Iris pigment epithelial cell (primary cell): ENCODE data around the gene RALGAPA2.

Experiments used
- DNase-seq: peaks from one replicate; pipeline ENCODE4 v3.0.0-alpha.2; 2011; ENCODE audit warnings: low read depth

The RALGAPA2 gene

DNA sequence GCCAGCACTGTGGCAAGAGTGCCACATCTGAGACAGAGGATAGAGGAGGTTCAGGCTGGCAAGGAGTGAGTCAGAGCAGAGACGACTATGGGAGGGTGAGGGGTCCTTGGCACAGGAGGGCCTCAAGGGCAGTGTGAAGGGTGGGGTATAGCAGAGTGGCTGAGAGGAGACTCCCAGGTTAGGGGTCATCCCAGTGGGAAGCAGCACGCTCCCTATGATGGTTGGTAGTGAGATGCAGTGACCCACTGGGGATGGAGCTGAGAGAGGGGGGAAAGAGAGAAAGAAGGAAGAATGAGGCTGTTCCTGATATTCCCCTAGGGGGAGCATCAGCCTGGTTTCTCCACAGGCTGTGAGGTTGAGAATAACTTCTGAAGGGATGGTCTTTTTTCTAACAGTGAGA lies 247.2 kb downstream of the RALGAPA2 start:
- DNase-seq: no peak

DNA sequence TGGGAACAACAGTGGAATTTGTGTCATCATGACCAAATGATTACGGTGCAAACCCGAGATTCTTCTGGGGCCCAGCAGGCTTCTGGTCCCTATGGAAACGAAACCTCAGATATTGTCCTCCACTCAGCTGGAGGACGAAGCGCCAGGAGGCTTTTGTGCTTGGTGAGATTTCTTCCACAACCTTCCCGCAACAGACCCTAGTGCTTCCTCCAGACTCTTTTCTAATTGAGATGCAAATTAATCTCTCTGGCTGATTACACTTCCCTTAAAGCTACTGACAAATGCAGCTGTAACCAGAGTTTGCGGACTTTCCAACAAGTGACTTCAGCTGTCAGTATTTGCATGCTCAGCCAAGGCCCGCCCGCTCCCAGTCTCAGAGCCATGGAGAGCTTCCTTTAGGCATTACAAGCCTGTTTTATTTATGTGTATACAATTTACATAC lies 248.5 kb downstream of the RALGAPA2 start:
- no peak for DNase-seq

DNA sequence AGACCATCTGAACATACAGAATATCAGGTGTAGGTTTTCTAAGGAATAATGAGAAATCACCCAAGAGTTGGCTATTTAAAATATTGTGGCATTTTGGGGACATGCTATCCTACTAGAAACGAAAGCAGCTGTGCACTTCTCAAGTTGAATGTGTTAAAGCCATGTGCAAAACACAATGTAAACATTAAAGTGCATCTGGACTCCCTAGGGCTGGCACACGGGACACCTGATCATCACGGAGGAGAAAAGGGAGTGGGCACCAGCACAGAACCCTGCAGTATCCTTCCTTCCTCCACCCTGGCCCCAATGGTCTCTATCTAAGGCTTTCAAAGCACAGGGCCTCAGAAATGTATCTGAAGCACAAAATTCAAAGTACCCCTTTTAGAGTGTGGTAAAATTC lies 250.3 kb downstream of the RALGAPA2 start:
- DNase-seq: no peak

DNA sequence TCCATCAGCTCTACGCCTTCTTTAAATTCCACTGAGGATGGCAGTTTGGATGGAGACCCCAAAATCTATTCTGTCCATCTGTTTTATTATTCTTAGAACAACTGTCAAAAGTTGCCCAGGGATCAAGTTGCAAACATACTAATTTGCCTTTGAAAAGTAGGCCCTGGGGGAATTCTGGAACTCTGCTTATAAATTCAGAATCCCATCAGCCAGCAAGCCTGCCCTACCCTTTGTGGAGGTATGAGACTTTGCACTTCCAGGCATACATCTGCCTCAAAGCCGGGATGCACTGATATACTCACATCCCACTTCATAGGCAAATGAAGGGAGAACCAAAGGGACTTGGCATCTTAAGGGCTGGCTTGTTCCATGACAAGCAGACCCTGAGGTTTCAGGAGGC lies 250.9 kb downstream of the RALGAPA2 start:
- no peak for DNase-seq

DNA sequence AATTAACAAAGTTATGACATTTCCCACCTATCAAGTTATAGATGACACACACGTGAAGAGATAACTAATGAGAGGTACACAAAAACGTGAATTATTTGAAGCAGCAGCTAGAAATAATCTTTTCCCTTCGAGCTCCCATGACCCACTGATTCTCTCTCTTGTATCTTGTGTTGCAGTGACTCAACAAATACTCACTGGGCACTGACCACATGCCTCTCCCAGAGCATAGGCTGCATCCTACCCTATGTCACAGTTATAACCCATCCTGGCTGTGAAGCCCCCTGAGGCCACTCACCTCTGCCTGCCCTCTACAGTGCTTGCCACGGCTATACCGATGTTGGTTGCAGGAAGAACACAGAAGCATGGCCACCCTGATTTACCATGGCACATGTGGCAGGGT lies 252.7 kb downstream of the RALGAPA2 start:
- DNase-seq: no peak

DNA sequence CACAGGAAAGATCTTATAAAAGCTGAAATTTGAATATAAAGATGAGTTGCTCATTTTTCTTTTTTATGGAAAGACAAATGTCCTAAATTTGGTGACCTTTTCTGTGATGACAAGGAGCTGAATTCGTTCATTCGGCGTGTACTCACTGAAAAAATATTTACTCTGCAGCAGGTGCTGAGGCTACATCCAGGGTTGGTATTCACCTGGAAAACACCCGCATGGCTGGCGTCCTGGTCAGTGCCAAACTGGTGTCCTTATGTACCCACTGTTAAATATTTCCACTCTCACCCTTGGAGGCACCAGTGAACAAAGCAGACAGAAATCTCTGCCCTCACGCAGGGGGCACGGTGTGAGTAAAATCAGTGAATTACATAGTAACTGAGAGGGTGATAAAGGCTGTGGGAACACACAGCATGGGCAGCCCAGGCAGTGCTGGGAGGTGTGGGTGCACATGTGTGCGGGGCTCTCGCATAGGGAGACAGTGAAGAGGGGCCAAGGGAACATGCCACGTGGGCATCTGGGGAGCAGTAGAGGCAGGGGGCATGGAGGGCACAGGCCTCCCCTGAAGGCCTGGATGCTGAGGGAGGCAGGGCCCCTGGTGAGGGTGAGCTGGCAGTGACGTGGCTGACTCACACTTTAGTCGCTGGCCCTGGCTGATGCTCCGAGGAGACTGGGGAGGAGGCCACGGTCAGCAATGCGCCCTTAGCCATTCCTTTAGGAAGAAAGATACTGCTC lies 254.9 kb downstream of the RALGAPA2 start:
- DNase-seq: peak; percentile 30

DNA sequence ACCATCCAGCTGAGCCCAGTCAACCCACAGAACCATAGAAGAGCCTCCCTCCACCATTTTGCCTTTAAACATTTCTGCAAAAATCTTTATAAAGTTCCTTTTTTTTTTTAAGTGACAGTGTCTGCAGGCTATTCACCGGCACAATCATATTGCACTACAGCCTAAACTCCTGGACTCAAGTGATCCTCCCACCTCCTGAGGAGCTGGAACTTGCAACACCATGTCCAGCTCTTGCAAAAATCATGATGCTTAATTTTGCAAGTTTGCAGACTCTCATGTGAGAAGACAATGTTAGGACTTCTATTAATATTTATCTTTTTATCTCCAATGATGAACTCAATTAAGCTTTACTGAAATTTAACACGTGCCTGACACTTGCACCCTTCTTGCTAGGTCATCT lies 255.7 kb downstream of the RALGAPA2 start:
- no peak for DNase-seq

DNA sequence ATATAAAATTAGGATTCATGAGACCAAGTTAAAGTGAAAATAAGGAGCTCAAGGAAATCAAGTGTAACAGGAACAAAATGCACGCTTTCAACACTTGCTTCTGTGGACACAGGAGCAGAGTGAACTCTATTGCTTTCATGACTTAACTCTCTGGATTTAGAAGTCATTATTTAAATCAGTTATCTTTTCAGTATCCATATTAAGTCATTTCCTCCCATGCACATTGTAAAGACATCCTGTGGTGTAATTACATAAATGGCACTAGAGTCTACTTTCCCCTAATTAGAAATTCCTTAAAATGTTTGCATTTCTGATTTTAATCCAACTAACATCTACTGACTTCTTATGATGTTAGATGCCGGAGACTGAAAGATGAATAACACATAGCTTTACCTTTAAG lies 256.5 kb downstream of the RALGAPA2 start:
- DNase-seq: no peak

DNA sequence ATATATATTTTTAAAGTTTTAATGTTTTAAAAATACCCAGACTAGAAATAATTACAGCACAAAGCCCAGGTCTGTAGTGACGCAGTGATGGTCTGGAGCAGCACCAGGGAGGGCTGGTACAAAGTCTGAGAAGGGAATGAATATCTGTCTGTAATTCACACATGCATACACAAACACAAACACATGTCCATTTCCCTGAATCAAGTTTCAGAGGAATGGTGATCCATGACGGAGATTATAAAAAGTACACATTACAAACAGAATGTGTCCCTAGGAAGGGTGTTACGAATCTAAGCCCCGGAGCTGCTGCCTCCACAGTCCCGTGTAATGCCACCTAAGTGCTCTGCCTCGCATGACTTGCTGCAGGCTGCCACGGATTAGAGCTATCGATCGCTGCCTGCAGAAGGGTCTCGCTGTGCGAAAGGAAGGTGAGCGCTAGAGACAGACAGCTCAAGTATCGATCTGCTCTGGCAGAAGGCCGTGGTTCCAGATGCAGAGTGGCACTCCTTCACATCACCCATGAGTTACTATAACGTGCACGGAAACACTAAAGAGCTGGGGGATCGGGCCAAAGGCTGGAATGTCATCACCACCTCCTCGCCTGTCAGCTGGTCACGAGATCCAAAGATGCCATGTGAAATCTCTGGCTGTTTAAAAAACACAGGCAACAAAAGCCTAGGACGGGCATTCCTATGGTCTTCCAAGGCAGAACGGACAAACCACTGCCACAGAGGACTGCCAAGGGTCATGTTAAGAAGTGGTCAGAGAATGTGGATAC lies 257.4 kb downstream of the RALGAPA2 start:
- no peak for DNase-seq

DNA sequence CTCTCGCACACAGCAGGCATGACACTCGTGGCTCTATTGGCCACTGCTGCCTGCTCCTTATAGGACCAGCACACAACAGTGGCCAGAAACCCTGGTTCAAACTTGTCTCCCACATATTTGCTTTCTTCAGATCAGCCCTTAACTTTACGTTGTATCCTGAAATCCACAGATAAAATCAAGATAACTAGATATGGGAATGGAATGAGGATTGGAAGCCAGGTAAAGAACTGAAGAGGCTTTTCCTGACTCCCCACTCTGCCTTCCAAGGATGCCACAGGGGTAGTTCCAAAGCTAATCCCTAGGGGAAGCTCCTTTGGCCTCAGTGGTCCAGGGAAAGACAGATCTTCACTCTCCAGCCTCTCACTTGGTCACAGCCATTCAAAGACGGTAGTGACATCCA lies 258.1 kb downstream of the RALGAPA2 start:
- no peak for DNase-seq

DNA sequence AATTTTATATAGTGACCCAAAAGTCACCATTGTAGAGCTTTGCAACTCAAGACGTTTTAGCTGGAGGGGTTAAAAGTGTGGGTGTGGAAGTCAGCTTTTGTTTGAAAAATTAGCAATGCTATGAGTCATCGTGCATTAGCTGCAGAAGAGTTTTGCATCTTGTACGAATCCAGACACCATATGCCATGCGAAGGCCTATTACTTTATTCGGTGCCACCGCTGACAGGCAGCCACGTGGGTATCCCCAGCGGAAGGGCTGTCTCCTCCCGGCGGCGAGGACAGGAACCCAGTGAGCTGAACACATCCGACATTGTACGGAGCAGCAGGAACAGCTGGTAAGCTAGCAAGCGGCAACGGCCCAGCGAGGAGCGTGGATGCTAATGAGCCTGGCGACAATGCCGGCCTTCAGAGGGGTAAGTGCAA lies 260.2 kb downstream of the RALGAPA2 start:
- peak; percentile 63 for DNase-seq

DNA sequence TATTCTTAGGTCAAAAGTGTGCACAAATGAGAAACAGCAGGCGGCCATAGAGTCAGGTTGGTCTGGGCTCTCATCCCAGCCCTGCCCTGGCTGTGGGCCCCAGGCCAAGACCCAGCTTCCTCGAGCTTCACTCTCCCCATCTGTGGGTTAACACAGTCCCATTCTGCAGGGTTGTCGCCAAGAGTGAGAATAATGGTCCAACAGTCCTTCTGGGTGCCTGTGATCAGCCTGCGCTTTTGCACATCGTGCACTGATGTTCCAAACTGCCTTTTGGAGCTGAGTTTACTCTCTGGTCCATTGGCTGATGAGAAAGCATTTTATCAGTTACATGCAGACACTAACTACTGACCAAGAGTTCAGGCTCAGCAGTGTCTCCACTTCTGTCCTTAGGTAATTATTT lies 261.9 kb downstream of the RALGAPA2 start:
- DNase-seq: no peak

DNA sequence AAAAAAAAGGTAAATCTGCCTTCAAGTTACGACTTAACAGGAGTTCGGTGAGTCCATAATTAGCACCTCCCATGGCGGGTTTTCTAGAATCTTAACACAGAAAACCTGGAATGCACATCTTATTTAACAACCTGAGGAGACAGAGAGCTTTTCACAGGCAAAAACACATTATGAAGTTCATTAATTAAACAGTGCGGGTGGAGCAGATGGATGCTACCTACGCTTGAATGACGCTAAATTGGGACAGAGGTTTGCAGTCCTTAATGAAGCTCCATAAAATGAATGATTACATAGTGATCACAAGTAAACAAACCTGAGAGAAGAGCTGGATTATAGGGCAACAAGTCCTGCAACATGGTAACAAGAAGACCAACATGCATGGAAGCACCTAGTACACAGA lies 263.6 kb downstream of the RALGAPA2 start:
- DNase-seq: no peak

DNA sequence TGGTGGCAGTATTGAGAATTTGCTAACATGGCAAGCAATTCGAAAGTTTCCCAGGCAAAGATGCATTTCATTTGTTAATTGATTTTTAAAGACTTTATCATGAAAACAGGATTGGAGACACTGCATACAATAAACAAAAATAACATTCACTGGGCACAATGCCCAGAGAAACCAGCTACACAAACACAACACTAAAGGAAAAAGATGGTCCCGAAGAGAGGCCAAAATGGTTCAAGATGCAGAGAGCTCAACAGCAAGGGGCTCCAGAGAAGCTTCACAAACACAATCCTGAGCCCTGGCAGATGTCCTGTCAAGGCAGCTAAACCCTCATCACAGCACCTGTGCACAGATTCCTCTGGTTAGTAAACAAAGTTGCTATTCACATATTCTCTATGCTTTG lies 265.2 kb downstream of the RALGAPA2 start:
- DNase-seq: no peak

DNA sequence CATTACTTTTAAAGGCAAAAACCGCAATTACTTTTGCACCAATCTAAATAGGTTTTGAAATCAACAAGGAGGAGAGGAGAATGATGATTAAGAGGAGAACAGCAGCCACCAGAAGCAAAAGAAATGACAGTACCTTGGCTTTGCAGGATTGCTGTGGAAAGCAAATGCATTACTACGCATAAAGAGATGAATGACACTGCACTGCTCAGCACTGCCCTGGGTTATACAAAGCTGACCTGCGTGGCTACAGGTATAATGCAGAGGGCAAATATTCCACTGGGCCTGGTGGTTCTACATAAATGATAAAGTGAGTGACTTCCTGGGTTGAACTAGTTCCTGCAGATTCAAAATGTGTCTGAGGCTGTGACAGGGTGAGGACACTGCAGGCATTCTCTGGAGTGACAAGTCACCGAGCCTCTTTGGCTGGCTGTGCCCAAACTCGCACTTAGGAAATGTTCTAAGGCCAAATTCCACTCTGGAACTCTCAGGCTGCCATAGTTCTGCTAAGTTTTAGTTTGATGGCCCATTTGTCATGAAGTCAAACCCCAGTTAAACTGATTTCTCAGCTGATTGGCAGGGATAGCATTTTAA lies 265.9 kb downstream of the RALGAPA2 start:
- no peak for DNase-seq

DNA sequence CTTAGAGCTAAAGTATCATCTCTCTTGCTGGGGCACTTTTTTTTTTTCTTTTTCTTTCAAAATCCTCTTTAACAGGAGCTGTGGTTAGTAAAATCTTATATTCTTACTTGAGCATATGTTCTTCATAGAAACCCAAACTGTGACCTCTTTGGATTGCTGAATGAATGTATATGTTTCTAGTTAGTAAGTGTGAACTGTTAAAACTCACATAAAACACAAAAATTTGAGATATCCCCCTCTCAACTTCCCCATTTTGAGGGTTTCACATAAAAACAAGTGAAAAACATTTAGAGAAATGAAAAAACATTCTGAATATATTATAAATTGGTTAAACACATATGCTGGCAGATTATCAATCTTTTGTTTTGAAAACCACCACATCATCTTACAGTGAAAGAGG lies 266.4 kb downstream of the RALGAPA2 start:
- DNase-seq: no peak

DNA sequence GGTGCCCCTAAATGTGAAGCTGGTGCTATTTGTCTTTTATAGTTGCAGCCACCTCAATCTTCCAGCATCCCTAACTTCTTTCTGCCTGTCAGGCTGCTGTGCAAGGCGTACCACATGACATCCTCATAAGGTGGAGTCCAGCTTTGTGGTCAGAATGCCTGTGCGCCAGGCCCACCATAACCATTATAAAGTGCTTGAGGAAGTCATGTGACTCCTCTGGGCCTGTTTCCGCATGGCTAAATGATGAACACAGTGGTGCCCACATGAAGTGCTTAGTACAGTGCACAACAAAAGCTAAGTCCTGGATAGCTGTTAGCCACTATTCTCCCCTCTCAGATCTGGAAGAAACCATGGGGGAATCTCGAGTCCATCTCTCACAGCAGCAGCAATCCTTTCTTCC lies 268.9 kb downstream of the RALGAPA2 start:
- no peak for DNase-seq

DNA sequence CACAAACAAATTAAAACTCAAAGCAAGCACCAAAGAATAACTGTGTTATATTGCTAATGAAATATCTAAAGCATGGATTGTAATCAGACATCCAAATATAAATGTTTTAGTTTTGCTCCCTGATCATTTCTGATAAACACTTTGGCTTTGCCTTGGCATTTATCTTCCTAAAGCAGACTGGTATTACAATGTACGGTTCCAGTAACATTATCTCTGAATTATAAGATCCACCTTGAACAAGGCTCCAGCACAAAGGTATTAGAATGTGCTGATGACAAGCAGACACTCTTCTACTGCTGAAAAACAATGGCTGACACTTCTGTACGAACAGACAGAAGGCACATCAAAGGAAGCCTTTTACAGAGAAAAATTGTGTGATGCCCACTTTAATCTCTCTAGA lies 270.0 kb downstream of the RALGAPA2 start:
- DNase-seq: no peak

DNA sequence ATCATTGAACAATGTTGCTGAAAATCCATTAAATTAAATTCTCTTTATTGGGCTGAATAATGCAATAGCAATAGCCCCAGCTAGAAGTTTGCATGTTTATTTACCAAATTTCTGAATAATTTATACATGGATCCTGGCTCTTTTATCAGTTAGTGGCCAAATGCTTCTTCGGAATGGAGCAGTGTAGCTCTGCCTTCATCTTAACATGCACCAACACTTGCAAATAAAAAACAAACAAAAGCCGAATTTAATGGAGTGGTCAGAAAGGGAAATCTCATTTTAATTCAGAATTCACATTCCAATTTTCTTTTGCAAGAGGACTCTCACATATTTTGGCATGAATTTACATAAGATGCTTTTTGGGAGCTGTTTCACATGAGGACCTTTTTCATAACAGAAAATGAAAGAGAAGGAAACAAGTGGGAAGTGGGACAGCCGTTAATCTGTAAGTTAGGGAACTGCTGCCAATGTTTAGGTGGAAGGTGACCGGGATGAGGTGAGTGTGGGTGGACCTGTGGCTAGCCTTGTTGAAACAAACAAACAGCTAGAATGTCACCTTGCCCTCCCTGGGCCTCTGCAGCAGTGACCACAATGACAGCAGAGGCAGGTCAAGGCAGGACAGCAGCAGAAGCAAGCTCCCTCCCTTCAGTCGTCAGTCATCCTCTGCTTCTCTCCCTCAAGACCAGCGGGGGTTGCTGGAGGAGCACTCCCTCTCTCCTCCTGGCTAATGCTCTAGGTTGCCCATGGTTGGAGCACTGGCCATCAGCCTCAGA lies 271.4 kb downstream of the RALGAPA2 start:
- no peak for DNase-seq

DNA sequence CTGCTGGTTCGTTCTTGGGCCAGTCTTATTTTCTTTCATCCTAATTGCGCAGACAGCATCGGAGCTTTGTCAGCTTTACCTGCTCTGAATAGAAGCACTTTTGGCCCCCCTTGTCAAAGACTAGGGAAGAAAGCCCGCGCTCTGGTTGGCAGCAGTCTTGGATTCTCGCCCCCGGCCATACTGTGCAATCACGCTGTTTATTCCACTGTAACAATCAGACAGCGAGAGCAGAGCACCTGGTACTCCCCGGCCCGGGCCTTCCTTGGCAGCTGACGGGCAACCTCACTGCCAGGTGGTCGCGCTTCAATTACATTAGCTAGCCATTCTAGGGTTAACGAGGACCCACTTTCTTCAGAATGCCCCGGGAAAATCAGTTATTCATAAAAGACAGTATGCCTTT lies 272.0 kb downstream of the RALGAPA2 start:
- no peak for DNase-seq

DNA sequence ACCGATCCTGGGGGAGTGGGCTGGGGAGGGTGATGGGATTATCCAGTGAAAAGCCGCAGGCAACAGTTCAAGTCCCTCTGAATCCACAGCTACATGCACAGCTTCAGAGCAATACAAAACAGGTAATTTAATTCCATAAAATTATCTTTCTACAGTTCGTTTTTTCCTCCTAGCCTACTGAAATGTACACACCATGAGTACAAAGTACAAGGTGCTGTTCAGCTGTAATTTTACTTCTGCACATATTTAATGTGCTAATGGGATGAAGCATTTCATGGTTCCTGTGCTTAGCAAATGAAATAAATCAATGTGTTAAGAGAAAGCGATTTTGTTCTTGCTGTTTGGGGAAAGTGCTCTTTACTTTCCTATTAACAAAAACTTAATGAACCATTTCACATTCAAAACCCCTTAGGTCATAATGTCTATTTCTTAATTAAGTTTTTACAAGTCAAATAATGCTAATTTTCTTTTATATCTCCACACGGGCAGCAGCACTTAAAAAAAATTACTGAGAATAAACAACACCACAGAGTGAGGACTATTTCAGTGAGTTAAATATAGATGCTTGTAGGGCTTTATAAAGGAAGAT lies 272.7 kb downstream of the RALGAPA2 start:
- DNase-seq: no peak

DNA sequence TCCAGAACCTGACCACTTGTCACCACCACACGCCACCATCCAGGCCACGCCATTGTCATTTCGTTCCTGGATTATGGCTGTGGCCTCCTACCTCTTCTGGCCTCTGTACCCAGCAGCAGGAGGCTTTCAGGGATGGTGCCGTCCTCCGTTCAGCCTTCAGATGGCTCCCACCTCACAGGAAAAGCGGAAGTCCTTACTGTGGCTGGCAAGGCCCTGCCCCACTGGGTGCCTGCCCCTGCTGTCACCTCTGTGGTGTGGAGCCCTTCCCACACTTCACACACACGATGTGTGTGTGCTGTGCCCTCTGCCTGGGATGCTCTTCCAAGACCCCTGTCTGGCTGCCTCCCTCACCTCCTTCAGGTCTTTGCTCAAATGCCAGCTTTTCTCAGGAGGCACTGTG lies 275.1 kb downstream of the RALGAPA2 start:
- no peak for DNase-seq
